ENCODE data around the gene RAB34.

DNA sequence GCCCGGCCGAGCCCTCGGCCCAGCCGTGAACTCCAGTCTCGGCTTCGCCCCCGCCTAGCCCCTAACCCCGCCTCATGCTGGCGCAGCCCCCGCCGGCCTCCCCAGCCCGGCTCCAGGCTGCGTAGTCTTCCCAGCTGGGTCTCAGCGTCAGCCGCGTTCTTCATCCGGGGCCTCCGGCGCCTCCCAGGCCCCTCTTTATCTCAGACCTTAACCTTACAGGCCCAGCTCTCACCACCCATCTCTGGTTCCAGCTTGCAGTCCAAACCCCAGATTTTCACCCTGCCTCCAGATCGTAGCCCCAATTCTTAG is 6.0 kb downstream of the RAB34 start, which contains the start of gene PROCA1:
- TF ChIP-seq POLR2A (IDR thresholded peaks at IDR 0.05) (no peak), POLR2AphosphoS5 (IDR thresholded peaks at IDR 0.05) (no peak), EP300 (IDR thresholded peaks at IDR 0.05) (no peak)
- TF ChIP-seq, protein P1, sequence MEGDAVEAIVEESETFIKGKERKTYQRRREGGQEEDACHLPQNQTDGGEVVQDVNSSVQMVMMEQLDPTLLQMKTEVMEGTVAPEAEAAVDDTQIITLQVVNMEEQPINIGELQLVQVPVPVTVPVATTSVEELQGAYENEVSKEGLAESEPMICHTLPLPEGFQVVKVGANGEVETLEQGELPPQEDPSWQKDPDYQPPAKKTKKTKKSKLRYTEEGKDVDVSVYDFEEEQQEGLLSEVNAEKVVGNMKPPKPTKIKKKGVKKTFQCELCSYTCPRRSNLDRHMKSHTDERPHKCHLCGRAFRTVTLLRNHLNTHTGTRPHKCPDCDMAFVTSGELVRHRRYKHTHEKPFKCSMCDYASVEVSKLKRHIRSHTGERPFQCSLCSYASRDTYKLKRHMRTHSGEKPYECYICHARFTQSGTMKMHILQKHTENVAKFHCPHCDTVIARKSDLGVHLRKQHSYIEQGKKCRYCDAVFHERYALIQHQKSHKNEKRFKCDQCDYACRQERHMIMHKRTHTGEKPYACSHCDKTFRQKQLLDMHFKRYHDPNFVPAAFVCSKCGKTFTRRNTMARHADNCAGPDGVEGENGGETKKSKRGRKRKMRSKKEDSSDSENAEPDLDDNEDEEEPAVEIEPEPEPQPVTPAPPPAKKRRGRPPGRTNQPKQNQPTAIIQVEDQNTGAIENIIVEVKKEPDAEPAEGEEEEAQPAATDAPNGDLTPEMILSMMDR (IDR thresholded peaks at IDR 0.05): no peak

All from gastroesophageal sphincter (tissue), 3 donors.